HepG2 (cell line): Measurements from ENCODE around the gene TMEM81. TPM values are rescaled to one million over a fixed set of nuclear protein-coding genes. Genes with fewer than 3 reads are reported as not detected.

Source experiments
- ARNT ChIP-seq: fragments of 450-650 bp; IDR thresholded peaks from 2 replicates; pipeline ENCODE4 v1.6.1; 2017
- GTF3A ChIP-seq: sonication (generic); formaldehyde crosslinking; conservative IDR thresholded peaks from 2 replicates; pipeline ENCODE4 v1.4.0; 2020; ENCODE audit warnings: mild to moderate bottlenecking, missing genetic modification reagents
- KLF15 ChIP-seq: sonication (generic); formaldehyde crosslinking; IDR thresholded peaks from 2 replicates; pipeline ENCODE4 v1.8.1; 2023; ENCODE audit warnings: borderline replicate concordance, mild to moderate bottlenecking, inconsistent platforms, missing genetic modification reagents, mixed read lengths
- MED13 ChIP-seq: sonication (generic); formaldehyde crosslinking; IDR thresholded peaks from 2 replicates; pipeline ENCODE4 v1.5.0; 2020; ENCODE audit warnings: missing genetic modification reagents
- NFATC3 ChIP-seq: sonication (generic); formaldehyde crosslinking; IDR thresholded peaks from 2 replicates; pipeline ENCODE4 v1.5.1; 2020; ENCODE audit warnings: mild to moderate bottlenecking, missing genetic modification reagents
- RAD21 ChIP-seq: fragments of 450-650 bp; formaldehyde crosslinking; IDR thresholded peaks from 2 replicates; pipeline ENCODE4 v1.5.0; 2020; ENCODE audit warnings: mild to moderate bottlenecking
- SP1 ChIP-seq, 2 experiments: fragments of 450-650 bp in 1 of 2; sonication (generic) in 1 of 2; formaldehyde crosslinking in 1 of 2; IDR thresholded peaks; 2 replicates each; pipeline versions ENCODE4 v1.4.0 to v1.6.1; 2016 to 2020; ENCODE audit warnings: missing genetic modification reagents in 1 of 2
- ZBTB21 ChIP-seq: sonication (generic); formaldehyde crosslinking; IDR thresholded peaks from 2 replicates; pipeline ENCODE4 v1.4.0; 2020; ENCODE audit warnings: missing genetic modification reagents
- ZFAT ChIP-seq: sonication (generic); formaldehyde crosslinking; conservative IDR thresholded peaks from 2 replicates; pipeline ENCODE4 v1.8.1; 2023; ENCODE audit warnings: missing genetic modification reagents, inconsistent platforms
- ZNF143 ChIP-seq: sonication (generic); formaldehyde crosslinking; IDR thresholded peaks from 2 replicates; pipeline ENCODE4 v1.4.0; 2020; ENCODE audit warnings: missing genetic modification reagents
- polyA plus RNA-seq, 8 experiments: library from polyadenylated mRNA; depleted of rRNA in 3 of 8; stranded (reverse) in 7 of 8; unstranded in 1 of 8; fragments of >200 nt; fragmentation: Illumina TruSeq in 4 of 8; extraction: Trizol in 4 of 8; gene quantifications; 2 replicates each; pipeline versions ENCODE4 v1.2.1 to v1.2.3, GENCODE V29; 2011 to 2016; ENCODE audit warnings: low read depth in 4 of 8, missing spikeins in 1 of 8, mixed read lengths in 1 of 8; ENCODE audit not compliant: insufficient read depth in 1 of 8
- total RNA-seq, 5 experiments: library from RNA; depleted of rRNA; stranded (reverse); fragments of >200 nt; fragmentation: Illumina TruSeq; extraction: Trizol; gene quantifications; 2 replicates each; pipeline ENCODE4 v1.2.3, GENCODE V29; 2016; ENCODE audit warnings: low read depth in 1 of 5
- TF ChIP-seq, protein P1 (sequence below): sonication (generic); formaldehyde crosslinking; IDR thresholded peaks from 2 replicates; pipeline ENCODE4 v1.8.0; 2022; ENCODE audit warnings: mild to moderate bottlenecking, missing genetic modification reagents, borderline replicate concordance
- TF ChIP-seq, protein P2 (sequence below): IDR thresholded peaks from 2 replicates; pipeline ENCODE4 v1.6.1; 2016
- TF ChIP-seq, protein P3 (sequence below): sonication (generic); formaldehyde crosslinking; IDR thresholded peaks from 2 replicates; pipeline ENCODE4 v1.5.0; 2020; ENCODE audit warnings: missing genetic modification reagents
- TF ChIP-seq, protein P4 (sequence below): sonication (generic); formaldehyde crosslinking; IDR thresholded peaks from 2 replicates; pipeline ENCODE4 v1.5.1; 2020; ENCODE audit warnings: mild to moderate bottlenecking, missing genetic modification reagents, borderline replicate concordance
- TF ChIP-seq, protein P5 (sequence below): sonication (generic); formaldehyde crosslinking; IDR thresholded peaks from 2 replicates; pipeline ENCODE4 v1.5.0; 2020; ENCODE audit warnings: missing genetic modification reagents
- TF ChIP-seq, protein P6 (sequence below): sonication (generic); formaldehyde crosslinking; conservative IDR thresholded peaks from 2 replicates; pipeline ENCODE4 v1.5.0; 2020; ENCODE audit warnings: missing genetic modification reagents

The TMEM81 gene
- total and polyA plus RNA-seq, 2 of the 13 experiments (the other 11 are each of a cell fraction or from before 2014, with no cell fraction given), result 1.1 TPM

DNA sequence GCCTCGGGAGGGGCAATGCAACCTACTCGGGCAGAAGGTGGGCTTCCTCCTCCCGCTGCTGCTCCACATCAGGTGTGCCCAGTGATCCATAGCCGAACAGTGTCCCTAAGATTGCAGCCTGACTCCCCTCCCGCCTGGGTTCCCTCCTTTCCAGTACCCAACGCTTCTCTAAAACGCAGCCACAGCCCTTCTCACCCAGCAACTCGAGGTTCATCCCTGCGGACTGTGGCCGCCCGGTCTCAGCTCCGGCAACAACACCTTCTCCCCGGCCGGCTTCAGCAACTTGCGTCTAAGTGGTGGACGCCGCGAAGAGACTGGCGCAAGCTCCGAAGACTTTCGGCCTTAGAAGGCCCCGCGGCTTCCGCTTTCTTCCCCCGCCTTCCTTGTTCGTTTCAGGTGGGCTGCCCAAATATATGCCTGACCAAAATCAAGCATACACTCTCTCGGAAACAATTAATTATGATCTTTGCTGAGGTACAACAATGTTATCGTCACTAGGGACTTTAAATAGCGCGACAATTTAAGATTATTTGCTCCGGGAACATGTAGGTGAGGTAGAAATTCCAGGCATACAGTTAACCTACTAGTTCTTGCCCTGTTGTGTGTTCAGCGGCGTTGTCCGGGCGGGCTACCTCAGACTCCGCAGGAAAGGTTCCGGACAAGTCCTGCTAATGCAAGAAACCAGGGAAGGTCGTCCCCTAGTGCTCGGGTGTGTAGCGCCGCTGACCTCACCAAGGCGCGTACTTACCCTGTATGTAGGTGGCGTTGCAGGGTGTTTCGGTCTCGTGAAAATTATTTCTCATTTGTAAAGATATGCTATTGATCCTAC, 37.6 kb upstream of the TMEM81 start, which contains the start of gene RBBP5 (continued):
- TF ChIP-seq RAD21 (peak; percentile 64), SP1 (IDR thresholded peaks at IDR 0.05) (no peak), SP1 (CRISPR knock-in tag; IDR thresholded peaks at IDR 0.05) (peak; percentile 84), NFATC3 (CRISPR knock-in tag) (no peak), ZBTB21 (CRISPR knock-in tag) (no peak), ZNF143 (CRISPR knock-in tag) (peak; percentile 78), GTF3A (CRISPR knock-in tag) (0 out of 2 replicates have a peak, but pooled peaks have one; percentile 76), KLF15 (CRISPR knock-in tag) (no peak), MED13 (CRISPR knock-in tag) (no peak; the same call in 1 of the 2 replicates), ARNT (no peak), ZFAT (CRISPR knock-in tag) (no peak)
- TF ChIP-seq, protein P1, sequence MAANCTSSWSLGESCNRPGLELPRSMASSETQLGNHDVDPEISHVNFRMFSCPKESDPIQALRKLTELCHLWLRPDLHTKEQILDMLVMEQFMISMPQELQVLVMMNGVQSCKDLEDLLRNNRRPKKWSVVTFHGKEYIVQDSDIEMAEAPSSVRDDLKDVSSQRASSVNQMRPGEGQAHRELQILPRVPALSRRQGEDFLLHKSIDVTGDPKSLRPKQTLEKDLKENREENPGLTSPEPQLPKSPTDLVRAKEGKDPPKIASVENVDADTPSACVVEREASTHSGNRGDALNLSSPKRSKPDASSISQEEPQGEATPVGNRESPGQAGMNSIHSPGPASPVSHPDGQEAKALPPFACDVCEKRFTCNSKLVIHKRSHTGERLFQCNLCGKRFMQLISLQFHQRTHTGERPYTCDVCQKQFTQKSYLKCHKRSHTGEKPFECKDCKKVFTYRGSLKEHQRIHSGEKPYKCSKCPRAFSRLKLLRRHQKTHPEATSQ (CRISPR knock-in tag), result no peak
- TF ChIP-seq, protein P2, sequence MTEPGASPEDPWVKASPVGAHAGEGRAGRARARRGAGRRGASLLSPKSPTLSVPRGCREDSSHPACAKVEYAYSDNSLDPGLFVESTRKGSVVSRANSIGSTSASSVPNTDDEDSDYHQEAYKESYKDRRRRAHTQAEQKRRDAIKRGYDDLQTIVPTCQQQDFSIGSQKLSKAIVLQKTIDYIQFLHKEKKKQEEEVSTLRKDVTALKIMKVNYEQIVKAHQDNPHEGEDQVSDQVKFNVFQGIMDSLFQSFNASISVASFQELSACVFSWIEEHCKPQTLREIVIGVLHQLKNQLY (CRISPR knock-in tag), result 0 out of 2 replicates have a peak, but pooled peaks have one; percentile 16
- TF ChIP-seq, protein P3, sequence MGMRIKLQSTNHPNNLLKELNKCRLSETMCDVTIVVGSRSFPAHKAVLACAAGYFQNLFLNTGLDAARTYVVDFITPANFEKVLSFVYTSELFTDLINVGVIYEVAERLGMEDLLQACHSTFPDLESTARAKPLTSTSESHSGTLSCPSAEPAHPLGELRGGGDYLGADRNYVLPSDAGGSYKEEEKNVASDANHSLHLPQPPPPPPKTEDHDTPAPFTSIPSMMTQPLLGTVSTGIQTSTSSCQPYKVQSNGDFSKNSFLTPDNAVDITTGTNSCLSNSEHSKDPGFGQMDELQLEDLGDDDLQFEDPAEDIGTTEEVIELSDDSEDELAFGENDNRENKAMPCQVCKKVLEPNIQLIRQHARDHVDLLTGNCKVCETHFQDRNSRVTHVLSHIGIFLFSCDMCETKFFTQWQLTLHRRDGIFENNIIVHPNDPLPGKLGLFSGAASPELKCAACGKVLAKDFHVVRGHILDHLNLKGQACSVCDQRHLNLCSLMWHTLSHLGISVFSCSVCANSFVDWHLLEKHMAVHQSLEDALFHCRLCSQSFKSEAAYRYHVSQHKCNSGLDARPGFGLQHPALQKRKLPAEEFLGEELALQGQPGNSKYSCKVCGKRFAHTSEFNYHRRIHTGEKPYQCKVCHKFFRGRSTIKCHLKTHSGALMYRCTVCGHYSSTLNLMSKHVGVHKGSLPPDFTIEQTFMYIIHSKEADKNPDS (CRISPR knock-in tag), result no peak
- TF ChIP-seq, protein P4, sequence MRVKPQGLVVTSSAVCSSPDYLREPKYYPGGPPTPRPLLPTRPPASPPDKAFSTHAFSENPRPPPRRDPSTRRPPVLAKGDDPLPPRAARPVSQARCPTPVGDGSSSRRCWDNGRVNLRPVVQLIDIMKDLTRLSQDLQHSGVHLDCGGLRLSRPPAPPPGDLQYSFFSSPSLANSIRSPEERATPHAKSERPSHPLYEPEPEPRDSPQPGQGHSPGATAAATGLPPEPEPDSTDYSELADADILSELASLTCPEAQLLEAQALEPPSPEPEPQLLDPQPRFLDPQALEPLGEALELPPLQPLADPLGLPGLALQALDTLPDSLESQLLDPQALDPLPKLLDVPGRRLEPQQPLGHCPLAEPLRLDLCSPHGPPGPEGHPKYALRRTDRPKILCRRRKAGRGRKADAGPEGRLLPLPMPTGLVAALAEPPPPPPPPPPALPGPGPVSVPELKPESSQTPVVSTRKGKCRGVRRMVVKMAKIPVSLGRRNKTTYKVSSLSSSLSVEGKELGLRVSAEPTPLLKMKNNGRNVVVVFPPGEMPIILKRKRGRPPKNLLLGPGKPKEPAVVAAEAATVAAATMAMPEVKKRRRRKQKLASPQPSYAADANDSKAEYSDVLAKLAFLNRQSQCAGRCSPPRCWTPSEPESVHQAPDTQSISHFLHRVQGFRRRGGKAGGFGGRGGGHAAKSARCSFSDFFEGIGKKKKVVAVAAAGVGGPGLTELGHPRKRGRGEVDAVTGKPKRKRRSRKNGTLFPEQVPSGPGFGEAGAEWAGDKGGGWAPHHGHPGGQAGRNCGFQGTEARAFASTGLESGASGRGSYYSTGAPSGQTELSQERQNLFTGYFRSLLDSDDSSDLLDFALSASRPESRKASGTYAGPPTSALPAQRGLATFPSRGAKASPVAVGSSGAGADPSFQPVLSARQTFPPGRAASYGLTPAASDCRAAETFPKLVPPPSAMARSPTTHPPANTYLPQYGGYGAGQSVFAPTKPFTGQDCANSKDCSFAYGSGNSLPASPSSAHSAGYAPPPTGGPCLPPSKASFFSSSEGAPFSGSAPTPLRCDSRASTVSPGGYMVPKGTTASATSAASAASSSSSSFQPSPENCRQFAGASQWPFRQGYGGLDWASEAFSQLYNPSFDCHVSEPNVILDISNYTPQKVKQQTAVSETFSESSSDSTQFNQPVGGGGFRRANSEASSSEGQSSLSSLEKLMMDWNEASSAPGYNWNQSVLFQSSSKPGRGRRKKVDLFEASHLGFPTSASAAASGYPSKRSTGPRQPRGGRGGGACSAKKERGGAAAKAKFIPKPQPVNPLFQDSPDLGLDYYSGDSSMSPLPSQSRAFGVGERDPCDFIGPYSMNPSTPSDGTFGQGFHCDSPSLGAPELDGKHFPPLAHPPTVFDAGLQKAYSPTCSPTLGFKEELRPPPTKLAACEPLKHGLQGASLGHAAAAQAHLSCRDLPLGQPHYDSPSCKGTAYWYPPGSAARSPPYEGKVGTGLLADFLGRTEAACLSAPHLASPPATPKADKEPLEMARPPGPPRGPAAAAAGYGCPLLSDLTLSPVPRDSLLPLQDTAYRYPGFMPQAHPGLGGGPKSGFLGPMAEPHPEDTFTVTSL, result peak; percentile 10; the same call in 1 of the 2 replicates
- TF ChIP-seq, protein P5, sequence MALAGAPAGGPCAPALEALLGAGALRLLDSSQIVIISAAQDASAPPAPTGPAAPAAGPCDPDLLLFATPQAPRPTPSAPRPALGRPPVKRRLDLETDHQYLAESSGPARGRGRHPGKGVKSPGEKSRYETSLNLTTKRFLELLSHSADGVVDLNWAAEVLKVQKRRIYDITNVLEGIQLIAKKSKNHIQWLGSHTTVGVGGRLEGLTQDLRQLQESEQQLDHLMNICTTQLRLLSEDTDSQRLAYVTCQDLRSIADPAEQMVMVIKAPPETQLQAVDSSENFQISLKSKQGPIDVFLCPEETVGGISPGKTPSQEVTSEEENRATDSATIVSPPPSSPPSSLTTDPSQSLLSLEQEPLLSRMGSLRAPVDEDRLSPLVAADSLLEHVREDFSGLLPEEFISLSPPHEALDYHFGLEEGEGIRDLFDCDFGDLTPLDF (CRISPR knock-in tag), result peak; percentile 16; the same call in 1 of the 2 replicates
- TF ChIP-seq, protein P6, sequence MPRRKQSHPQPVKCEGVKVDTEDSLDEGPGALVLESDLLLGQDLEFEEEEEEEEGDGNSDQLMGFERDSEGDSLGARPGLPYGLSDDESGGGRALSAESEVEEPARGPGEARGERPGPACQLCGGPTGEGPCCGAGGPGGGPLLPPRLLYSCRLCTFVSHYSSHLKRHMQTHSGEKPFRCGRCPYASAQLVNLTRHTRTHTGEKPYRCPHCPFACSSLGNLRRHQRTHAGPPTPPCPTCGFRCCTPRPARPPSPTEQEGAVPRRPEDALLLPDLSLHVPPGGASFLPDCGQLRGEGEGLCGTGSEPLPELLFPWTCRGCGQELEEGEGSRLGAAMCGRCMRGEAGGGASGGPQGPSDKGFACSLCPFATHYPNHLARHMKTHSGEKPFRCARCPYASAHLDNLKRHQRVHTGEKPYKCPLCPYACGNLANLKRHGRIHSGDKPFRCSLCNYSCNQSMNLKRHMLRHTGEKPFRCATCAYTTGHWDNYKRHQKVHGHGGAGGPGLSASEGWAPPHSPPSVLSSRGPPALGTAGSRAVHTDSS, result no peak
